GM18870 (cell line): Measurements from ENCODE around the gene OR2AE1.
"Not testable (repeated sequence)": the region's sequence is repeated elsewhere in the genome, so short reads cannot be mapped to it uniquely, and the experiment has no call there.

ENCODE experiments used
- ATAC-seq: cut with Tn5 transposase; IDR thresholded peaks from one replicate; pipeline ENCODE4 v1.9.1; 2021; ENCODE audit warnings: moderate library complexity; ENCODE audit not compliant: unreplicated experiment

OR2AE1 gene, protein sequence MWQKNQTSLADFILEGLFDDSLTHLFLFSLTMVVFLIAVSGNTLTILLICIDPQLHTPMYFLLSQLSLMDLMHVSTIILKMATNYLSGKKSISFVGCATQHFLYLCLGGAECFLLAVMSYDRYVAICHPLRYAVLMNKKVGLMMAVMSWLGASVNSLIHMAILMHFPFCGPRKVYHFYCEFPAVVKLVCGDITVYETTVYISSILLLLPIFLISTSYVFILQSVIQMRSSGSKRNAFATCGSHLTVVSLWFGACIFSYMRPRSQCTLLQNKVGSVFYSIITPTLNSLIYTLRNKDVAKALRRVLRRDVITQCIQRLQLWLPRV

DNA sequence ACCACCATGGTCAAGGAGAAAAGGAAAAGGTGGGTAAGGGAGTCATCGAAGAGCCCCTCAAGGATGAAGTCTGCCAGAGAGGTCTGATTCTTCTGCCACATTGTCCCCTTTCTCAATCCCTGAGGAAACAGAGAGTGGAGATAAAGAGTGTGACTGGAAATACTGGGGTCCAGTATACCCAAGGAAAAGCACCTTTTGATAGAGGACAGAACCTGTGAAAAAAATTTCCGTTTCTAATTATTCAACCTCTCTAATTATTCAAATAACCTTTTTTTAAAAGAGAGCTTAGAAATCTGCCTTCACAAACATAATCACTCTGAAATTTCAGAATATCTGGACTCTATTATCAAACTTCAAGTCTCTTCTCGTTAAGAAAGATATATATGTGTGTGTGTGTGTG is at the start of gene OR2AE1:
OR2AE1 (minus strand) TSS at position 101 of the 400 bp plus-strand sequence; CDS start at position 101, 0 bp downstream.
- ATAC-seq = no peak

DNA sequence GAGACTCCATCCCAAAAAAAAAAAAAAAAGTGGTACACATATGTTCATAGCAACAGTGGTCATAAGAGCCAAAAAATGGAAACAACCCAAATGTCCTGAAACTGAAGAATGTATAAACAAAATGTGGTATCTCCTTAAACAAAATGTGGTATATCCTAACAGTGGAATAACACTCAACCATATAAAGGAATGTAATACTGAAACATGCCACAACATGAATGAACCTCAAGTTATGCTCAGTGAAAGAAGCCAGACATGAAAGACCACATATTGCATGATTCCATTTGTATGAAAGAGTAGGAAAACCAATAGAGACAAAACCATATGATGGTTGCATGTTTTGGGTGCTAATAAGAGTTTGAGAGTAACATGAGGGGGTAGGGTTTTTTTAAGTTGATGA is 49.5 kb upstream of the OR2AE1 start:
- ATAC-seq = no peak

DNA sequence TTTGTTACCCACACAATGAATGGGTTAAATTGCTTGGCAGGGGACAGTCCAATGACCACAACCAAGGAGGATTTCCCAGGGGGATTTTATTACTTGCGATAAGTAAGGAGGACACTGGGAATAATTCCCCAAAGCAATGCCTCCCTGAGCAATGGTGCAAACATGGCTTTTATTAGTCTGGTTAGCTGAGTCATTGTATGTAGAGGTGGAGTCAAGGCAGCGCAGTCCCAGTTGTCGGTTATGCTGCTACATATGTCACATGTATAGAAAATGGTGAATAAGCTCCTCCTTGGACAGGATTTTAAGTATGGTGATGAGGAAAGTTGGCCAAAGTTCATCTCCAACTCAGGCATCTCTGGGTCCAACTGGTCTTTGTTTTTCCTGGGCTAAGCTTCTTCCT is 46.4 kb upstream of the OR2AE1 start:
- ATAC-seq = no peak

DNA sequence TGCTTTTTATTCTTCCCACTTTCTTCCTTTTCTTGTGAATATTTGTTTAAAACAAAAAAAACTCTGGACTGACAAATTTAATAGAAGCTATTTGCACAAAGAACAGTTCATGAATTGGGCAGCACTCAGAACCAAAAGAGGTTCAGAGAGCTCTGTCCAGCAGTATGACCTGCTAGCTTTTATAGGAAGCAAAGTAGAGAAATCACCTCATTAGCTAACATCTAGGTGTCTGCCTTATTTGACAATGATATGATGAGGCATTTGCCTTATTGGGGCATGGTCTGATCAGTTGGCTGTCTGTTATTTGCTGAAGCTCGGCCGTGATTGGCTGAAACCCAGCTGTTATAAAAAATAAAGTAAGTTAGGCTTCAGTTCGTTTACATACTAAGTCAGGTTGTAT is 43.3 kb upstream of the OR2AE1 start:
- no peak for ATAC-seq

DNA sequence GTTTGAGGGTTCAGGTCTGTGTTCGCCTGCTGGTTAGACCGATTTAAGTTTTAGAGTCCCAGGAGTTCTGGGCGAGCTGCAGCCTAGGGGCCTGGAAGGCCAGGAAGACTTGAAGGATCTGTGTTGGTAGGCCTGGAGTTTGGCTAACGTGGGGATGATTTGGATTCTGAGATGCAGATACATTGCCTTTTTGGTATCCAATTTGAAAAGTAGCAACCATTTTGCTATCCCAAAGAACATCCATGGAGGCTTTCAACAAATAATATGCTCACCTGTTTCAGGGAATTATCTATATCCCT is 42.9 kb upstream of the OR2AE1 start:
- ATAC-seq = no peak

DNA sequence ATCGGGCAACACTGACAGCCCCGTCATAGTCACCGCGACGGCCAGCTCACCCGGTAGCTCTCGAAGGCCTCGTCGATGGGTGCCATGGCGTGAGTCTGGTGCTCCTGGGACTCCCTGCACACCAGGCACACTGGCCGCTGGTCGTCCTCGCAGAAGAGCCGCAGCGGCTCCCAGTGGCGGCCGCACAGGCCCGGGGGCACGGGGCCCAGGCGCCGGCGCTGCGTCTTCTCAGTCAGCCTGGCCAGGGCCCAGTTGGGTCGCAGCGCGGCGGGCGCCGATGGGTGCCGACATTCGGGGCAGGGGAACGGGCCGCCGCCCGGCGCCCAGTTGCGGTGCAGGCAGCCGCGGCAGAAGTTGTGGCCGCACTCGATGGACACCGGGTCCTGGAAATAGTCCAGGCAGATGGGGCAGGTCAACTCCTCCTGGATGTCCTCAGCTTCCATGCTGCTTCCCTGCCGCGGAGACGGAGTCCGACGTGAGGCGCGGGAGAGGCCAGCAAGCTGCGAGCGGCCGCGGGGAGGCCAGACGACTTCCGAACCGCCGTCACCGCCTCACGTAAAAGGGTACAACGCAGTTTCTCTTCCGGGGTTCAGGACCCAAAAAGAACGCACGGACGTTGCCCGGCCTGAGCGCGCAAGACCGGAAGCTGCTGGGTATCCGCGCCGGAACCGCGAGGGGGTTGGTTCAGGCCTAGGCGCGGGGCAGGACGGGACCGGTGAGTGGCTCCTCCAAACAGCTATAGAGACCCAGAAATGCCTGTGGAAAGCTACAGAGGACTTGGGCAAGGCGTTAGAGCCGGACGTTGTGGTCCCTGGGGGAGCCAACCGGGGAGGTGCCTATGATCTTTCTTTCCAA is 42.4 kb upstream of the OR2AE1 start, which contains the start of gene TRIM4:
TRIM4 (minus strand) TSS at position 572 of the 855 bp plus-strand sequence; CDS start at position 443, 129 bp downstream.
- peak; percentile 69 for ATAC-seq

DNA sequence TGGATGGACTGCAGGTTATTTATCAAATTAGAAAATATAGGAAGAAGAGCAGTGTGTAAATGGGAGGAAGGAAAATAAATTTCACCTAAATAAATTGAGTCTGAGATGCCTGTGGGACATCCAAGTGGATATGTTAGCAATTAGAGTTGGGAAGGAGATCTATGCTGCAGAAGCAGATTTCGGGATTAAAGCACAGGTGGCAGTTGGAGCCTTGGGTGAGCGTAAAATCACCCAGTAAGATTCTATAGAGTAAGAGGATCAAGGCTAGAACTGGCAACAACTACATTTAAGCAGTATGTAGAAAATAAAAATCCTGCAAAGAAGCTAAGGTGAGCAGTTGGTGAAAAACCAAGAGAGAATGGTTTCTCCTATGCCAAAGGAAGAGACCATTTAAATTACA is 34.1 kb upstream of the OR2AE1 start:
- ATAC-seq = no peak

DNA sequence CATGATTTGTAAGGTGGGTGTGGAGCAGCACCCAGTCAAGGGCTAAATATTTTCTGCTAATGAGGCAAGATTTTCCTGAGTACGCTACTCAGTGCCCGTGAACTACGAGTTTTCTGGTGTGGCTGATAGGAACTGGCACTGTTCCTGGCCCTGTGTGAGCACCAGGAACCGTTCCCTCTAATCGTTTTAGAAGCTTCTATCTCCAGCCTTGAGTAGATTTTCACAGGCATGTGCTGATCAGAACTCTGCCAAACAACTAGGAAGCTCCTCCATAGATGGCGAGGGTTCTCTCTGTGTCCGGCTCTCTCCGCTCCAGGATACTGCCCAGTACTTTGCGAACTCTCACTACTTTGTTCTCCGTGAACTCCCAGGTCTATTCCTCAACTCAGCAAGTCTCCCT is 24.7 kb upstream of the OR2AE1 start:
- no peak for ATAC-seq

DNA sequence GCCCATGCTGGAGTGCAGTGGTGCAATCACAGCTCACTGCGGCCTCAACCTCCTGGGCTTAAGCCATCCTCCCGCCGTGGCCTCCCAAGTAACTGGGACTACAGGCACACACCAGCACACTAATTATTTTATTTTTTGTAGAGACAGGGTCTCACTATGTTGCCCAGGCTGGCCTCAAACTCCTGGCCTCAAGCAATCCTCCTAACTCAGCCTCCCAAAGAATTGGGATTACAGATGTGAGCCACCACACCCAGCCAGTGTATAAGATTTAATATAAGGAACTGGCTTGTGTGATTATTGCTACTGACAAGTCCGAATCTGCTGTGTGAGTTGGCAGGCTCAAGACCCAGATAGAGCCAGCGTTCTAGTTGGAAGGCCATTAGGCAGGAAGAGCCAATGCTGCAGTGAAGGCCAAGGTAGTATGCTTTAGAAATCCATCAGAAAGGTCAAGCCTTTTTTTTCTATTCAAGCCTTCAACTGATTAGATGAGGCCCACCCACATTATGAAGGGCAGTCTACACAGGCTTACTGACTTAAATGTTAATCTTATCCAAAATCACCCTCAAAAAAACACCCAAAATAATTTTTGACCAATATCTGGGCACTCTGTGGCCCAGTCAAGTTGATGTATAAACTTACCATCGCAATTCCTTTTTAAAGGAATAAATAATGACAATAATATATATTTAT is 23.1 kb upstream of the OR2AE1 start:
- ATAC-seq = no peak

DNA sequence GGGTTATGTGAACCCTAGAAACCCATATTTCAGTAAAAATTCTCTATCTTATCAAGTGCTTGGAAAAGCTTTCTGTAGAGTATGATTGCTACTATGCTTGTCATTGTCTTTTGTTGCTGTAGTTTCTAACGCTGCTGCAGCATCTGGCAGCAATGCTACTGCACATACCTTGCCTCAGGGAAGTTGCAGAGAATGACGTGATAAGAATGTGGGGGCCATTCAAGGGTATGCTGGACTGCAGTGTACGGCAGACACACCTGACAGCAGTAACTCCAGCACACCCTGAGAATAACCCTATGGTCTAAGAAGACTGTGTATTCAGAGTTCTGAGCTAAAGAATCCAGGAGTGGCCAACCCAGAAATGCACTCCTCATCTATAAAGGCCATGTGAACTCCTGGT is 22.0 kb upstream of the OR2AE1 start:
- no peak for ATAC-seq

DNA sequence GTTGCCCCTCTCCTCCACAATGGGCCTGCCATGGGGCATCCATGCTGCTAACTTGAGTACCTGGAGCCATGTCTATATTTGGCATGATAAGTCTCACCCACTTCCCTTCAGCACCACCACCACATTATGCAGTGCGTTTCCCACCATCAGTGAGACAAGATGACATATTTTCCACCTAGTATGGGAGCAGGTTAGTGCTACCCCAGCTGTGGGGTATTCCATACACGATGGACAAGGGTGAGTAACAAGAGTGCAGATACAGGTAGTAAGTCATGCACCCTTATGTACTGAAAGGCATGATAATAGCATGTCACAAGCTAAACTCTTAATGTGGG is 21.2 kb upstream of the OR2AE1 start:
- no peak for ATAC-seq

DNA sequence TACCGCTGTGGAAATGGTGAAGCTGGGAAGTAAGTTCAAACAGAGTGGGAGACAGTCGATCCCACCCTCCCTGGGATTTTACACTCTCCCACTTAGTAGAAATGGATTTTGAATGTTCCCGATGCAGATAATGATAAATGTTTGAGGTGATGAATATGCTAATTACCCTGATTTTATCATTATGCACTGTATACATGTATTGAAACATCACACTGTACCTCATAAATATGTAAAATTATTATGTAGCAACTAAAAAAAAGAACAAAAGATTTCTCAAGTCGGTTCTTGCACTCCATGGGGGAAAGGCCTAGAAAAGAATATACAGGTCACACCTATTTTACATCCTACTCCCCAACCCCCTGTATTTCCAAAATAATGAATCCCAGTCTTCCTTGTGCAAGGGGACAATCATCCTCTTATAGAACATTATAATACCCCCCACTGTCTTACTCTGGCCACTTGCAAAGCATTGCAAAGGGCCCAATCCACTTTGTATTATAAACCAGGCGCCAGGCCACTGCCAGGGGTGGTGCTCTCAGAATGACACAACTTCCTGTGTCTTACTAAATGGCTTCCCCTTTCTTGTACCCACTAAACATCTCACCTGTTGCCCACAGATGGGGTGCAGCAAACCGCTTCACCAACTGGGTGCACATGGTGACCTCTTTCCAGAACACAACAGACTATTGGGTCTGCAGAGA is 20.6 kb upstream of the OR2AE1 start:
- no peak for ATAC-seq

DNA sequence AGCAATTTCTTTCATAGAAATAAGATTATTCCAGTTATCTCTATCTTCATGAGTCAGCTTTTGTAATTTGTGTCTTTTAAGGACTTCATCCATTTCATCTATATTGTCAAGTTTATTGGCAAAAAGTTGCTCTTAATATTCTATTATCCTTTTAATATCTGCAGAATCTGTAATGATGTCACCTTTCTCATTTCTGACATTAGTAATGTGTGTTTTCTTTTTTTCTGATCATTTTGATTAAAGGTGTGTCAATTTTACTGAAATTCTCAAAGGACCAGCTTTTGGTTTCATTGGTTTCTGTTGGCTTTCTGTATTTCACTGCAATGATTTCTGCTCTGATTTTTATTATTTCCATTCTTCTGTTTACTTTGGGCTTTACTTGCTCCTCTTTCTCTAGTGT is 17.9 kb upstream of the OR2AE1 start:
- no peak for ATAC-seq

DNA sequence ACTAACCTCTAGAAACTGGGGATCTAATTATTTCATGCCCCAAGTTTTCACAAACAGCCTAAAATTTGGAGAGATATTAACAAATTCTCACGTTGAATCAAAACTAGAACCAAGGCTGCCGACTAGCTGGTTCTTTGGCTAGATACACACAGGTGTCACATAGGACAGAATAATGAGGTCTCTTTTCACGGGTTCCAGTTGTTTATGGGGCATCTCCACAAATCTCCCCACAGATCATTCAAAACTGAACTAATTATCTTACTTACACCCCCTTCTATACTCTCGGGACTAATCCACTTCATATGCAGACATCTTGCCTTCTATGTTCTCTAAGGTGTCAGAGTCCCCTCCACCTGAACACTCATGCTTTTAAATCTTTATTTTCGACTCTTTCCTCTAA is 16.4 kb upstream of the OR2AE1 start:
- ATAC-seq = no peak

DNA sequence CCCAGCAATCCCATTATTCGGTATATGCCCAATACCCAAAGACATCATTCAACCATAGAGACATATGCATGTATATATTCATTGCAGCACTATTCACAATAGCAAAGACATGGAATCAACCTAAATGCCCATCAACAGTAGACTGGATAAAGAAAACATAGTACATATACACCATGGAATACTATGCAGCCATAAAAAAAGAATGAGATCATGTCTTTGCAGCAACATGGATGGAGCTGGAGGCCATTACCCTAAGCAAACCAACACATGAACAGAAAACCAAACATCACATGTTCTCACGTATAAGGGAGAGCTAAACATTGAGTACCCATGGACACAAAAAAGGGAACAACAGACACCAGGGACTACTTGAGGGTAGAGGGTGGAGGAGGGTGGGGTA is 13.5 kb upstream of the OR2AE1 start:
- ATAC-seq = not testable (repeated sequence)

DNA sequence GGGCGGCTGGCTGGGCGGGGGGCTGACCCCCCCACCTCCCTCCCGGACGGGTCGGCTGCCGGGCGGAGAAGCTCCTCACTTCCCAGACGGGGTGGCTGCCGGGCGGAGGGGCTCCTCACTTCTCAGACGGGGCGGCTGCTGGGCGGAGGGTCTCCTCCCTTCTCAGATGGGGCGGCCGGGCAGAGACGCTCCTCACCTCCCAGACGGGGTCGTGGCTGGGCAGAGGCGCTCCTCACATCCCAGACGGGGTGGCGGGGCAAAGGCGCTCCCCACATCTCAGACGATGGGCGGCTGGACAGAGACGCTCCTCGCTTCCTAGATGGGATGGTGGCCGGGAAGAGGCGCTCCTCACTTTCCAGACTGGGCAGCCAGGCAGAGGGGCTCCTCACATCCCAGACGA is 11.5 kb upstream of the OR2AE1 start:
- ATAC-seq = not testable (repeated sequence)

DNA sequence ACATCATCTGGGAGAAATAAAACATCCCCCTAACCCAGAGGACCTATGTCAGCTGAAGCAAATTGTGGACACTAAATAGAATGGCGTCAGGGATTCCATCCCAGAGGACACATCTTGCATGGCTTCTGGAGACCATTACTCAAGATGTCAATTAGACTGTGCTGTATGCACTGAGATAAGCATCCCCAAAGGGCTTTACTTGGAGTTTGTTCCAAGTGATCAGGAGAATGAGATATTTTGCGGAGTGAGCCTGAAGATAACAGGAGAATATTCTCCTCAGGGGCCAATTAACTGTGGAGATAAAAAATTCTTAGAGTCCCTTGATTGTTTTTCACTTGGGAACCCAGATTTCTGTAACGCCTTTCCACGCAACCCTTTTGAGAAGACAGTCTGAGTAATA is 4.5 kb upstream of the OR2AE1 start:
- ATAC-seq = no peak

DNA sequence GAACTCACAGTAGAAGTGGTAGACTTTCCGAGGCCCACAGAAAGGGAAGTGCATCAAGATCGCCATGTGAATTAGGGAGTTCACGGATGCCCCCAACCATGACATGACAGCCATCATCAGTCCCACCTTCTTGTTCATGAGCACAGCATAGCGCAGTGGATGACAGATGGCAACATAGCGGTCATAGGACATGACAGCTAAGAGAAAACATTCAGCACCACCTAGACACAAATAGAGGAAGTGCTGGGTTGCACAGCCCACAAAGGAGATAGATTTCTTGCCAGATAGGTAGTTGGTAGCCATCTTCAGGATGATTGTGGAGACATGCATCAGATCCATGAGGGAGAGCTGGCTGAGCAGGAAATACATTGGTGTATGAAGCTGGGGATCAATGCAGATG is 342 bp downstream of the OR2AE1 start:
- no peak for ATAC-seq

DNA sequence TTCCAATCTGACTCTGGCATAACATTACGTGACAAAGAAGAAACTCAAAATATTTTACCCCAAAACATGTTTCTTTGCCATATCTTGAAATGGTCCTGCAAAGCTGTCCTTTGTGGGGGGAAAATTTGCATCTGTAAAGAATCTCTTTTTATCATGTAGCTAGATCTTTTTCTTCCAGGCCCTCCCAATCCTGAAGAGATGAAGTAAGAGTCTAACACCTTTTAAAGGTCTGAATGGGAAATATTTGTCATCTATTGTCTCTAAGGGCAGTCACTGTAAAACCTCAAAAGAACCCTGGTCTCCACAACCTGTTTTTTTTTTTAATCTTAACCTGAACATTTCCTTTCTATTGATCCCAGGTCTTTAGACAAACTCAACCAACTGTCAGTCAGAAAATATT is 8.6 kb downstream of the OR2AE1 start:
- ATAC-seq = no peak

DNA sequence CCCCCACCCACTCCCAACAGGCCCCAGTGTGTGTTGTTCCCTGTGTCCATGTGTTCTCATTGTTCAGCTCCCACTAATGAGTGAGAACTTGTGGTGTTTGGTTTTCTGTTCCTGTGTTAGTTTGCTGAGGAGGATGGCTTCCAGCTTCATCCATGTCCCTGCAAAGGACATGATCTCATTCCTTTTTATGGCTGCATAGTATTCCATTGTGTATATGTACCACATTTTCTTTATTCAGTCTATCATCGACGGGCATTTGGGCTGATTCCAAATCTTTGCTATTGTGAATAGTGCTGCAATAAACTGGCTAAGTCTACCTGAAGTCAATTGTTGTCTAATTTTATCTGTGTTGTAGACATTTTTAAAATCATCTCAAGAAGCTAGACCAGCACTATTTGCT is 9.4 kb downstream of the OR2AE1 start:
- ATAC-seq = not testable (repeated sequence)

DNA sequence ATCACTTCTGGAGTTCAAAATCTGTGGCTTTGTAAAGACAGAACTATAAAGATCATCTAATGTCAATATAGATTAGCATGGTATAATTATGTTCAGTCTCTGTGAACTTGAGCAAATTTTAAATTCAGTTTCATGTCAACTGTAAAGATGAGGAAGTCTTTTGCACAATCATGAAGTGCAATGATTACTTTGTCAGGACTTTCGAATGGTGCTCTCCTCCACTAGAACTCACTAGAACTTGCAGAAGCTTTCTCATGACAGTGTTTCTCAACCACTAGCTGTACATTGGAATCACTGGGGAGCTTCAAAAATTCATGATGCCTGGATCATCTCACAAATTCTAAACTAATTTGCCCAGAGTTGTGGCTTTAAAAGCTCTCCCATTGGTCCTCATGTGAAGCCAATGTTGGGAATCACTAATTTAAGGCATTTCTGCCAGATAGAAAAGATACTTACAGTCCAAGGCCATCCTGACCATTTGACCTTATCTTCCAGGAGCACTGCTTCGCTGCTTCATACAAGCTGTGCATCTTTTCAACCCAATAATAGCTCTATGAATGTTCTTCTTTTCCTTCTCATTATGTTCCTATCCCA is 12.9 kb downstream of the OR2AE1 start:
- no peak for ATAC-seq
